NCI-H128 (cell line): ENCODE measurements around the gene SKIC8.
A peak's percentile ranks its signal among the peaks of the same experiment; 100 is the strongest.

Source experiments
- DNase-seq: peaks from one replicate; lab custom pipeline; 2025; ENCODE audit not compliant: unreplicated experiment; lab: John Stamatoyannopoulos, UW

The SKIC8 gene

DNA sequence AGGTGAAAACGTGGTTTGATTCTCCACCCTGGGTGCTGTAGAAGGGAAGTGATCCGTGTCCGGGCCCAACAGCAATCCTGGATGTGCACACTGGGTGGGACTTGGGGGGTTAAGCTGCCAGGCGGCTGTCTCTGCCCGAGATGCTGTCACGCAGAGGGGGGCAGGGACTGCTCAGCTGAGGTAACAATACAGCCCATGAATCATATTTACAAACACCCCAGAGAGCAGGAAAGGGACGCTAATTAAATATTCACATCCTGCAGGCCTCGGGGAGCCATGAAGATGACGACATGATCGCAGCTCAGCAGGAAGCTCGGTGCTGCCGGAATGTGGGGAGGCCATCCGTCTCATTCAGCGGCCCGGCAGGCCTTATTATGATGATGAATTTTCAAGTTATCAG is 22.8 kb upstream of the SKIC8 start:
- DNase-seq = no peak

DNA sequence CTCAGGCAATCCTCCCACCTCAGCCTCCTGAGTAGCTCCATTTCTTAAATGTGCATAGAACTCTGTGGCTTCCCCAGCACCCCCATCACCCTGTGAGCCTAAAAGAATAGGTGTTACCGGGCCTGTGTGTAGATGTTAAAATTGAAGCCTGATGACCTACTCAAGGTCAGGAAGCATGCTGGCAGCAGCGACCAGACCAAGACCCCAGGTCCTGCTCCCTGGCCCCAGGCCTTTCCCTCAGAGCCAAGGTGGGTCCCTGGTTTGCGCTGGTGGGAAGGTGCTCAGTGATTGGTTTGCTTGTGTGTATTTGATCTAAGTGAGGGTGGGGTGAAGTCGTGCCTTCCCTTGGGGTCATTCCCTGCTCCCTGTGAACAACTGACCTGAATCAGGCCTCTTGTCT is 22.4 kb upstream of the SKIC8 start:
- DNase-seq = no peak

DNA sequence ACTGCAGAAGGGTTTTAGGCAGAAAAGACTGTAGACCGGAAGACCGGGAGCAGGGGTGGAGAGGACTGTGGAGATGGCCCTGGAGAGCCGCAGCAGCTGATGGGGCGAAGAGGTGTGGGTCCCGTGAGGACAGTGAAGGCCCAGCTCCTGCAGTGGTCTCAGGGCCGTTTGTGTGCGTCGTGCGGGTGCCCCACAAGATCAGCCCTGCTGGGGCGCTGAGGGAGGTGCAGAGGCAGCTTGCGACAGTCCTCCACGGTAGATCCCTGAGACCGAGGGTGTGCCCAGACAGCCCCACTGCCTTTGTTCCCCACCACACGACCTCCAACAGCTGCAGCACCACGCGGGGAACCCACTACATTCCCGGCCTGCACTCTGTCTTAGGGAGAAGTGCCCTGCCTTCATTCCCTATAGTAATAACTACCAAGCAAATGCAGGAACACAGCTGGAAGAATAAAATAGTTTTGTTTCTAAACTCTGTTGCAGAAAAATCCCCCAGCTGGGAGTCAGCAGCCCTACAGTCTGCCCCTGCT is 21.7 kb upstream of the SKIC8 start:
- DNase-seq = no peak

DNA sequence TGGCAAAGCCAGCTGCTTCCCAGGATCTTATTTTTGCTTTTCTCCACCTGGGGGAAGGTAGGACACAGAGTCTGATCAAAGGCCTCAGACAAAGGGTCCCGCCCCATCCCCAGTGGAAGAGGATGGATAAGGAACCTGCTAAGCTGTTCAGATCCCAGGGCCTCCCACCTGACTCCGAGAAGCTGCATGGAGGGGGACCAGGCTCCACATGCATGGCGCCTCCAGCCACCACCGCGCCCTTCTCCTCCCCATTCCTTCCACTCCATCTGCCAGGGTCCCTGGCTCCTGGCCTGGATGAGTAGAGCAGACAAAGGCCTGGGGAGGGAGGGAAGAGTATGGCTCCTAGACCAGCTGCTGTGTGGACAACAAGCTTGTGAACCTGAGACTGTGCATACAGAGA is 20.8 kb upstream of the SKIC8 start:
- DNase-seq = no peak

DNA sequence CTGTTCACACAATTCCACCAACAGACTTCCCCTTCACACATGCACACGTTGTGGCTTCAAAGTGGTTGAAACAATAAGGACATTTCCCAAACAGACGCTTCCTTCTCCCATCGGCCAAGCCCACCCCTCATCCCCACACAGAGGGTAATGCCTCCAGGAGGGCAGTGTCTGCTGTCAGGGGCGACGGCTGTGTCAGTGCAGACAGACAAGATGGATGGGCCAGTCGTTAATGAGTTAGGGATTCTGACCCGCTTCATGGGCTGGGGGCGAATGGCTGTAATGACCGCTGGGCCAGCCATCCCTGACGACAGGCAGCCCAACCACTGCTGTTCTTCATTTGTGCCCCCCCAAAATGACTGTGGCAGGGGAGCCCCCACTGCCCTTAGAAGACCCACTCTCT is 20.2 kb upstream of the SKIC8 start:
- no peak for DNase-seq

DNA sequence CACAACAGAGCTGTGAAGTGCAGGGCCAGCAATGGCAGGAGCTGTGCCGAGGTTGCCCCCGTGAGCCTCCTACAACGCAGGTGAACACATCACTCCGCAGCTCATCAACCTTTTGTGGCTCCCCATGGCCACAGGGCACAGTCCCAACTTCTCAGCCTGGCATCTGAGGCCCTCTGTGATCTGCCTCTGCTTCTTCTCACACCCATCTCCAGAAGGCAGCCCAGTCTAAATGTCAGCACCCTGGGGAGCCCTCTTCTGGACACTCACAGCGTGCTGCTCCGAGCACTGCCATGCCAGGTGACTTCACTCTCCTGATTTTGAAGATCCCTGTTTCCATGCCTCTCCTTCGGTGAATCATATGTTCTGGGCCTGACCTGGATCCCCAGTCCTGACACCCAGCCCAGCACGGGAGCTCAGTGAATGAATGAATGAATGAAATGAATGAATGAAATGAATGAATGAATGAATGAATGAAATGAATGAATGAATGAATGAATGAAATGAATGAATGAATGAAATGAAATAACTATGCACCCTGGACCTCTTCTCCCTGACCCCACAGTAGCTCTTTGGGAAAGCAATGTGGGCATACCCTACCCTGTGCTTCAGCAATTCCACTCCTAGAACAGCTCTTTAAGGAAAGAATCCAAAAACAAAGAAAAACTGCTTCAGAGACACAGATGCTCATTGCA is 17.9 kb upstream of the SKIC8 start:
- no peak for DNase-seq

DNA sequence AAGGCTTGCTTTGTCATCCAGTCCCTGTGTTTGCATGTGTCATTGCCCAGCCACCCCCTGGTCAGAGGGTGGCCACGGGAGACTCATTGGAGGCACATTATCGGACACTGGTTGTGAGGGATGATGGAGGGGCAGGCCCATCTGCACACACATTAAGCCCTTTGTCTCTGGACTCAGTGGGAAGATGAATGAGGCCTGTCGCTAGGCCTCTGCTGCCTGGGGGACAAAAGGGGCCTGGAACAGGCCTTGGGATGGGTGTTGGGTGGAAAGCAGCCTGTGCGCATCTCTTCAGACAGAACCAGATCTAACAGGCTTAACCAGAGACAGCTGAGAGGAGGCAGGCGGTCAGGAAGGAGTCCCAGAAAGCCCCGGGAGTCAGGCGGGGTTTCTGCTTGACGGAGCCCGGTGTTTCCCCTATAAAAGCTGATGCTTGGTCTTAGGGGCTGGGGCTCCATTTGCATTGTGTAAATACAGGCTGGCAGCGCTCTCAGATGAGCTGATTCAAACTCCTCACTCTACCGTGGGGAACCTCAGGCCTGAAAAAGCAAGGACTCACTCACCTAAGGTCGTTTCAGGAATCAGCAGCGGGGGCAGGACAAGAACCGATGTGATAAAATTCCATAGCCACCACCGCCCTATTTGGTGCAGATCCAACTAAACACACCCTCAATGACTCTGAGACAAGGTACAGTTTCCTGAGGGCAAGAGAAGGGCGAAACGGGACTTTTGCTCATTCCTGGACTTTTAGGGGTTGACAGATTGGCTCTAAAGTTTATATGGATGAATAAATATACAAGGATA is 17.1 kb upstream of the SKIC8 start:
- DNase-seq = no peak

DNA sequence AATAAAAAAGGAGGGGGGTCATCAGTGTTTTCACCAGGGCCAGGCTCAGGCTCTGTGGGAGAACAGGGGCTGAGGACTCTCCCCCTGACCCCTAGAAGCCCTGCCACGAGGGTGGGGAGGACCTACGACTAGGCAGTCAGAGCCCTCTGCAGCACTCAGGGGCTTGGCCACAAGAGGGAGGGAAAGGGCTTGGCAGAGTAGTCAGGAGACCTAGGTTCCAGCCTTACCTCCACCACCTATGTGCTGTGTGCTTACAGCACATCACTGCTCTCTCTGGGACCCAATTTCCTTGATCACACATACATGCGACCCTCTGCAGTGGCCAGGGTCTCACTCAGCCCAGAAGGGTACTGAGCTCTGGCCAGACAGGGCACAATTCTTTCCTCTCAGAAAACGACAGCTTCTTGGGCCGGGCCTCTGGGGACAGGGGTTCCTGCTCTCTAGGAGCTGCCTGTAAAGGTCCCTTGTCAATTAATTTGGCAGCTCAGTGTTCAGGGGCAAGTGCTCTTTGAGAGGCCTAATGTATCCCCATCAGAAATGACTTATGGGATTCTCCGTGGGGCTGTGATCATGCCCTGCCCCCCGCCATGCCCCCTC is 16.4 kb upstream of the SKIC8 start:
- DNase-seq = no peak

DNA sequence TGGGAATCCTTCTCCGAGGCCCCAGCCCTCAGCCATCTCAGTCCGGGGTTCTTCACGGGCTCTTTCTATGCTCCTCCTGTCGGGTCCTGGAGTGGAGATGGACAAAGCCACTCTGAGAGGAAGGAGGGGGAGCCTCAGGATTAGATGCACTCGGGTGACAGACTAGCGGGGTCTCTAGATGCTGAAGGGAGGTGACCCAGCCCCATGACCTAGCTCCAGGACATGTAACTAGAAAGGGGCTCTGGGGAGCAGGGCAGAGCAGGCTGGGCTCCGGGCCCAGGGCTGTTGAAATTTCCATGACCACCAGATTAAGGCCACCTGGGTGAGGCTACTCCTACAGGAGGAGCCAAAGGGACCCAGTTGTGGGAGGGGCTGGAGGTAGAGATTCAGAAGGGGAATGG is 14.8 kb upstream of the SKIC8 start:
- DNase-seq = no peak

DNA sequence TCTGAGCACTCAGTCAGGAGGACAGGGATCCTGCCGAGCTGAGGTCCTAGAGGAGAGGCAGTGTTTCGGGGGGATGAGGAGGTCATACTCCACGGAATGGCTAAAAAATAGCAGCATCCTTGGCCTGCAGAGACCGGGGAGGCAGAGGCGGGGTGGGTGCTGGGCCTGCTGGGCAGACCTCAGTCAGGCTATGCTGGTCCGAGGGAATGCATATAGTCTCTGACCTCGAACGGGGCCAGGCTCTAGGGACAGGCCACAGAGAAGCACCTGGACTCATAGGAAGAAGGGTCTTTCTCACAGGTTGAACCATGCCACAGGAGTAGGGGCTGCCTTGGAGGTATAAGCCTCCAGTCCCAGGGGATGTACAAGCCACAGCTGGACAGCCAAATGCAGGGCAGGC is 14.0 kb upstream of the SKIC8 start:
- no peak for DNase-seq

DNA sequence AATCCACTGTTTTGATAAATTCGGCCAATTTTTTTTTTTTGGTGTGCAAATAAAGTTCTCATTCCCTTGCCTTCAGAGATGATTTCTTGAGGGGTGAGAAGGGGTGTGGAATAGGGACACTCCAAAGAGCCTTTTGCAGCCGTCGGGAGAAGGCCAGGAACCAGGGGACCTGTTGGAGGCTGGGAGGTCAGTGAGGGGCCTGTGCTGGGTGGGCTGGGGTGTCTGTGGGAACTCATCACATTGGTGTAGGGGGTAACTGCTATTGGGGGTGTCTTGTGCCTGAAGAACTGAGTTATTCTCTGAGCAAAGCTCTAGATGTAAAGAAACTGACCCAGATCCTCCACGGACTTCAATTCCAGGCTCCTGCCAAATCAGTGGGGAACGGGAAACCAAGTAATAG is 13.5 kb upstream of the SKIC8 start:
- DNase-seq = no peak

DNA sequence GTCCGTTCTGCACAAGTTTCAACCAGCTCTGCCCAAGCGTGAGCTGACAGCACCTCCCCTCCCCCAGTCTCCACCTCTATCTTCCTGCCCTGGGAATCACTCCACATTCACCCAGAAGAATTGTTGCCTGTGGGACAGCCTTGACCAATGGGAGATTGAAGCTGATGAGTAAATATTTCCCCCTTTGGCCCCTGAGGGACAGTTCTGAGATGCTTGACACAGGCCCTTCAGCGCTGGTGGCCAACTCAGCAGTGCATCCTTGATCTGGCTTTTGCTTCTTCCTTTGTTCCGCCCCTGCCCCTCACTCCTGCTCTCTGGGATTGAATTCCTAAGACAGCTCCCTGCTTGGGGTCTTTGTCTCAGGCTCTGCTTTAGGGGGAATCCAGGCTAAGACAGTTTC is 13.1 kb upstream of the SKIC8 start:
- DNase-seq = no peak

DNA sequence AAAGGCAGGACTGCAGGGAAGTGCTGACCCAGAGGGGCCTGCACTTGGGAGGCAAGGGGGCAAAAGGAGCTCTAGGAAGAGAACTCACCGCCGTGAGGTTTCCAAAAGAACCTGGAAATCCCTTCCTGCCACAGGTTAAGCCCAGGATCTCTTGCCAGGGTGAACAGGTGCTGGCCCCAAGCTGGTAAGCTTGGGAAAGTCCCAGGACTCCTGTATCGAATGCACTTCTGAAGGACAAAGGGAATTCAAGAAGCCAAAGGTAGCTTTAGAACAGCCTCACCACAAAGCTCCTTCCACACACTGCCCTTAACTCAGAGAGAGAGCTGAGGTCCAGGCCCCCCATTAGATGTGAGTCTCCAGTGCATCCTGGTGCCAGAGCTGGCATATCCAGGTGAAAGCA is 11.9 kb upstream of the SKIC8 start:
- DNase-seq = no peak

DNA sequence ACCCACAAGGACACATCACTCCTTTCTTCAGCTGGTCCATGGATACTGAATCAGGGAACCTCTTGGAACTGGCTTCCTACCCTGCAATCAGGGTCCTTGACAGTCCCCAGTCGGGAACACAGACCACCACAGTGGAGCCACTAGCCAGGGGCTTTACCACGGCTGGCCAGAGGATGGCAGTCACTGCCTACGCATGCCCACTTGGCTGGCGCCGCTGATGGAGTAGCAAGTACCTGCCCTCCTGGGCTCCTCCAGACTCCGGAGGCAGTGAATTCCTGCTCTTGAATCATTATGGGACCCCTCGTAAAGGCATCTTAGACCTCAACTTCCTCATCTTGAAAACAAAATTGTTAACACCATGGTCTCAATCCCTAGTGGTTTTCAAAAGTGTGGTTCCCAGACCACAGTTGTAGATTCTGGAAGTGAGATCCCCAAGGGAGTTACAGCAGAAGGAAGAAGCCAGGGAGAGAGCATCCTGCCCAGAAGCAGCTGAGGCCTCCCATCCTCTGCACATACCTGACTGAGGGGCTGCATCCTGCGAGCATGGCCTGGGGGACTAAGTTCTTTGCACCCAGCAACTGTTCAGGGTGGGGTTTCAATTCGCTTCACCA is 9.1 kb upstream of the SKIC8 start:
- DNase-seq = peak; percentile 58

DNA sequence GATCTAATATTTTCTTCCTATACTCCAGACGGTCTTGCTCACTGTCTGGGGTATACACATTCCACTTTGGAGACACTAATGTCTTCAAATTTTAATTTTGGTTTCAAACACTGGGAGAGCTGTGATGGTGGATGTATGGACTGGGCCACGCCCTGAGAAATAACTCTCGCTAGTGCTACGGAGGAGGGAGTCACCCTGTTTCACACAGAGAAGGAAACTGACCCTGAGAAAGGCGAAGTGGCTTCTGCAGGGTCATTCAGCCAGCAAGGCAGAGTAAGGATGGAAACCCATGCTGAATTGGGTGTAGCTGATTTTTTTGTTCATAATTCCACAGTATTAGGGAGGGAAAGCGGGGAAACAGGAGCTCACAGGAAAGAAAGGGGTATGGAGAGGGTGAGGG is 8.6 kb upstream of the SKIC8 start:
- no peak for DNase-seq

DNA sequence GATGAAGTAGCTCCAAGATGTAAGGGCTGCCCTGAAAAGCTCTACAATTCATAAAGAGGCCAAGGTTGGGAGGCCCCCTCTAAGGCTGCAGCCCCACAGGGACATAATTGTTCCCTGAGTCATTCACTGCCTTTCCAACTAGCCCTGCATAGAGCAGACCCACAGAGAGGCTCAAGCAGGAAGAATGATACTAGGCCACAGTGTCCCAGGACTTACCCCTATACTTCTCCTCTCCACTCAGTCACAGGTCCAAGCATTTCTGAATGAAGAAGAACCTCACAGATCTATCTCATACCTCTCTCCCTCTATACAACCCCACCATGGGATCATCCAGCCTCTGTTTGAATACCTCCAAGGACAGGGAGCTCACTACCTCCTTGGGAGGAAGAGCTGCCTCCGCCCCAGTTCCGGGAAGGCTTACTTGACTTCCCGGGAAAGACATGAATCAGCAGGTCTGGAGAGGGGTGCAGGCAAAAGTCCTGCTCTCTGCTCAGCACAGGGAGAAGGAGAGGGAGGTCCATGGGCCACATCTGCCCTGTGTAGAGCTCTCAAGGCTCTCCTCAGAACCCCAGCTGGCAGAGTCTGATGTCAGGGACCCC is 6.9 kb upstream of the SKIC8 start:
- no peak for DNase-seq

DNA sequence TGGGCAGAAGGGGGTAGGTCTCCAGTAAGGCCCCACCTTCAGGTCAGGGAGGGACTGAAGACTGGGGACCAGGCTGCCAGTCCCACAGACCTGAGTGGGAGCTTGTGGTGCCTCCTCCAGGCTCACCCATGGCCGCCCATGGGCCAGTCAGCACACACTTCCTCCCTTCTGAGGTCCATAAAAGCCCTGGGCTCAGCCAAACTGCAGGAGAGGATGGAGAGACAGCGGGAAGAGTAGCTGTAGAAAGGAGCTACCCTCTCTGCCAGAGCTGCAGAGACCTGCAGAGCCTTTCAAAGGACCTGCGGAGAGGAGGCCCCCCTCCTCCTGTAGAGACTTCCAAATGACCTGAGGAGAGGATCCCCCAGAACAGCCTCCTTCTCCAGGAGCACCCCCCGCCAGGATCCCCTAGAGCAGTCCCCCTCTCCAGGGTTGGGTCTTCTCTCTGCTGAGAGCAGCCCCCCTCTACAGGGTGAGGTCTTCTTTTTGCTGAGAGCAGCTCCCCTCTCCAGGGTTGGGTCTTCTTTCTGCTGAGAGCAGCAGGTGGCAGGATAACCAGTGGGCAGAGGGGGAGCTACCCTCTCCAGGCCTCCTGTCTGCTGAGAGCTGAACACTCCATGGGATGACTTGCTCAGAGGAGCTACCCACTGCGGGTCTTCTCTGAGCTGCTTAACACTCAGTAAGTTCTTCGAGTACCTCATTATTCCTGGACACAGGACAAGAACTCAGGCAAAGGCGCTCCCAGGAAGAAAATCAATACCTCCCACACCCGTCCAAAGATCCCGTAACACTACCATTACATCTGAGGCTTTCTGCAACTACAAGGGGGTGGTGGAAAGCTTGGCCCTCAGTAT is 5.0 kb upstream of the SKIC8 start:
- no peak for DNase-seq

DNA sequence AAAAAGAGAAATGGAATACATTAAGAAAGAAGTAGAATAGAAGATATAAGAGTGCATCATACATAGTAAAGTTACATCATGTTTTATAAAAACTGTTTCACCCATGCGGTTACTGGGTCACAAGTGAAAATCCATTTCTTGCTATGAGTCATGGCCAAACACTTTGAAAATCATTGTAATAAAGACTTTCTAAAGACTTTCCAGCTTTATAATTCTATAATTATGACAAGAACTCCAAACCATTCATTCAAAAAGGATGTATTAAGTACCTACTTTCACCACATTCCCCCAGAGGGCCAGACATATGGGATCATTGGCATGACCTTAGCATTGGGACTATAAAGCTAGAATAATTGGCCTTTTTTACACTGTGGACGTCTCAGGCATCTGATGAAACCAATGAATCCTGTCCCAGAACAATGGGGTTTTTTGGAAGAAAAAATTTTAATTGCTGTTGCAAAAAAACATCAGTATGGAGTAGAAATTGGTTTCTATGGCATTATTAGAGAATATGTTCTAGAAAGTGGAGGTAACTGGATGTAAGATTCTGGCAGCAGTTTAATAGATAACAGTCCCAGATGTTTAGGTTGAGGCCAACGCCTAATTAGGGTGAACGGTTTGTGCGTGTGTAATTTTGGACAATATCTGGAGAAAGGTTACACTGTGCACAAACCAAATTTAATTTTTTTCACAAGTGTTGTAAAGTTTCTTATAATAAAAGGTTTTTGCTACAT is 3.3 kb upstream of the SKIC8 start:
- DNase-seq = no peak

DNA sequence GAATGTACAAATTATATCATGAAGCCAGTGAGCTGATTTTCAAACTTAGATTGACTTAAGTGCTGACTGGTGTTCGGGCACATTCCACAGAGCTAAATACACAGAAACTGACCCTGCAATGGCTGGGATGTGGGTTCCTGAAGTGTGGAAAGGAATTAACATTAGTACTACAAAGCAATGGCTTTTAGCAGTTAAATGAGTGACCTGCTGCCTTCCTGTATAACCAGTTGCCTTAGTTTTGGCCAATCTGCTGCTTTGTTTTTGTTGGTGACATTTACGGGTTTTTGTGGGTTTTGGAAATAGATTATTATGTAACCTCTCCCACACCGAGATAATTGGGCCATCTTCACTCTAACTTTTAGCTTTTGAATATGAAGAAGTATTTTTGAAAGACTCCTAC is 2.4 kb upstream of the SKIC8 start:
- no peak for DNase-seq

DNA sequence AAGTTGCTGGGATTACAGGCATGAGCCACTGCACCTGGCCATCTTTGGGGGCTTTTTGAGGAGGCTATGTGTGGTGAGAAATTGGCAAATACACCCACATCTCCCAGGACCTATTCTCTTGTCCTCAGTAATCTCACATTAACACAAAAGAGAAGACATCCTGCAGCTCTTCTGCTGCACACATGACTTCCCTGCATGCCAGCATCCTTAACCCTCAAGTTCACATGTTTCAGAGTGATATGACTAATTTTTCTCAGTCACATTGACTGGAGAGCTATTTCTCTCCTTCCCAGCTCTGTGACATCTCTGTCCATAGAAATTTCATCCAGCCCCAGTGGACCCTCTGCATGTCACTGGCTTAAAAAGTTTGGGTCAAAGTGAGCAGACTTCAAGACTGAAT is 1.9 kb upstream of the SKIC8 start:
- DNase-seq = no peak
